ENCODE measurements around the gene DAGLA.

DNA sequence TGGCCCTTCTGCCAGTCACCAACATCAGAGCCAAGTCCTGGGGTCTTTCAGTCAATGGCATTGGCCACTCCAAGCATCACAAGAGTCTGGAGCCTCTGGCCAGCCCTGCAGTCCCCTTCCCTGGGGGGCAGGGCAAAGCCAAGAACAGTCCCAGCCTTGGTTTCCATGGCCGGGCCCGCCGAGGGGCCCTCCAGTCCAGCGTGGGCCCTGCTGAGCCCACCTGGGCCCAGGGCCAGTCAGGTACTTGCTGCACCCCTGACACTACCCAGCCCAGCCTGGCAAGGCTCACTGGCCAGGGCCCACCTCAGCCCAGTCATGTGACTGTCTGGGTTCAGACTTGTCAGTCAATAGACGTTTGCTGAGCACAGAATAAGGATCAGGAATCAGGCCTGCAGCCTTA is 101.4 kb downstream of the DAGLA start:
- TF ChIP-seq POLR2A (IDR thresholded peaks at IDR 0.05; ENCODE audit: low read depth): no peak
- TF ChIP-seq, protein P1, sequence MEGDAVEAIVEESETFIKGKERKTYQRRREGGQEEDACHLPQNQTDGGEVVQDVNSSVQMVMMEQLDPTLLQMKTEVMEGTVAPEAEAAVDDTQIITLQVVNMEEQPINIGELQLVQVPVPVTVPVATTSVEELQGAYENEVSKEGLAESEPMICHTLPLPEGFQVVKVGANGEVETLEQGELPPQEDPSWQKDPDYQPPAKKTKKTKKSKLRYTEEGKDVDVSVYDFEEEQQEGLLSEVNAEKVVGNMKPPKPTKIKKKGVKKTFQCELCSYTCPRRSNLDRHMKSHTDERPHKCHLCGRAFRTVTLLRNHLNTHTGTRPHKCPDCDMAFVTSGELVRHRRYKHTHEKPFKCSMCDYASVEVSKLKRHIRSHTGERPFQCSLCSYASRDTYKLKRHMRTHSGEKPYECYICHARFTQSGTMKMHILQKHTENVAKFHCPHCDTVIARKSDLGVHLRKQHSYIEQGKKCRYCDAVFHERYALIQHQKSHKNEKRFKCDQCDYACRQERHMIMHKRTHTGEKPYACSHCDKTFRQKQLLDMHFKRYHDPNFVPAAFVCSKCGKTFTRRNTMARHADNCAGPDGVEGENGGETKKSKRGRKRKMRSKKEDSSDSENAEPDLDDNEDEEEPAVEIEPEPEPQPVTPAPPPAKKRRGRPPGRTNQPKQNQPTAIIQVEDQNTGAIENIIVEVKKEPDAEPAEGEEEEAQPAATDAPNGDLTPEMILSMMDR (IDR thresholded peaks at IDR 0.05): no peak
